DND-41 (cell line): ENCODE measurements around the gene MARVELD3.

Experiments
- CTCF ChIP-seq: IDR thresholded peaks from 2 replicates; pipeline ENCODE4 v1.5.1; 2012; ENCODE audit warnings: borderline replicate concordance, low read length, moderate library complexity, mild to moderate bottlenecking; ENCODE audit not compliant: poor library complexity, severe bottlenecking; ENCODE audit errors: extremely low read depth
- EZH2 ChIP-seq: IDR thresholded peaks from 3 replicates; pipeline ENCODE4 v1.6.1; 2012; ENCODE audit warnings: borderline replicate concordance, low read depth, mild to moderate bottlenecking, moderate library complexity, low read length, inconsistent platforms; ENCODE audit not compliant: severe bottlenecking

- no peak for TF ChIP-seq CTCF
- TF ChIP-seq EZH2 = no peak
These were observed 47.6 kb downstream of the MARVELD3 start for GRCh38 chr16:71673582-71673973.
